ENCODE results near the gene SFRP4. TPM values are rescaled to one million over a fixed set of nuclear protein-coding genes. Genes with fewer than 3 reads are reported as not detected.

The SFRP4 gene
- total RNA-seq, 1 donor from 2014 or later = not detected

DNA sequence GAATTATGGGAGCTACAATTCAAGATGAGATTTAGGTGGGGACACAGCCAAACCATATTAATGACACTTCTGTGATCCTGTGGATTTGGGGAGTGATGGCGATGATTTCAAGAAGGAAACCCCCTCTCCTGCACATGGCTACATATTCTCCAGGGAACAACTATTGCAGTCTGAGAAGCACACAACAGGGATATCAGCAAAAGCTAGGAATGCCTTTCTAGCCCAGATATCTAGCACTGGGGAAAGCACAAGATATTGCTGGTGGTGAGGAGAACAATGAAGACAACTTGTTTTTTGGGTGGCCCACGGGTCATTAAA is 28.1 kb upstream of the SFRP4 start:
- no peaks in the 10 kb centered on the region for H3K27me3 ChIP-seq (ENCODE audit: control insufficient read depth, insufficient read depth, low read length)
- no peaks in the 10 kb centered on the region for H3K36me3 ChIP-seq (ENCODE audit: control insufficient read depth, insufficient read depth, low read length)
- no peak for DNase-seq (ENCODE audit: low read depth)
- TF ChIP-seq, protein P1, sequence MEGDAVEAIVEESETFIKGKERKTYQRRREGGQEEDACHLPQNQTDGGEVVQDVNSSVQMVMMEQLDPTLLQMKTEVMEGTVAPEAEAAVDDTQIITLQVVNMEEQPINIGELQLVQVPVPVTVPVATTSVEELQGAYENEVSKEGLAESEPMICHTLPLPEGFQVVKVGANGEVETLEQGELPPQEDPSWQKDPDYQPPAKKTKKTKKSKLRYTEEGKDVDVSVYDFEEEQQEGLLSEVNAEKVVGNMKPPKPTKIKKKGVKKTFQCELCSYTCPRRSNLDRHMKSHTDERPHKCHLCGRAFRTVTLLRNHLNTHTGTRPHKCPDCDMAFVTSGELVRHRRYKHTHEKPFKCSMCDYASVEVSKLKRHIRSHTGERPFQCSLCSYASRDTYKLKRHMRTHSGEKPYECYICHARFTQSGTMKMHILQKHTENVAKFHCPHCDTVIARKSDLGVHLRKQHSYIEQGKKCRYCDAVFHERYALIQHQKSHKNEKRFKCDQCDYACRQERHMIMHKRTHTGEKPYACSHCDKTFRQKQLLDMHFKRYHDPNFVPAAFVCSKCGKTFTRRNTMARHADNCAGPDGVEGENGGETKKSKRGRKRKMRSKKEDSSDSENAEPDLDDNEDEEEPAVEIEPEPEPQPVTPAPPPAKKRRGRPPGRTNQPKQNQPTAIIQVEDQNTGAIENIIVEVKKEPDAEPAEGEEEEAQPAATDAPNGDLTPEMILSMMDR (IDR thresholded peaks at IDR 0.05; ENCODE audit: insufficient read depth, low read length, poor library complexity, severe bottlenecking) = no peak
- H3K4me3 ChIP-seq (ENCODE audit: low read depth, low read length) = no peak overlapping the region

DNA sequence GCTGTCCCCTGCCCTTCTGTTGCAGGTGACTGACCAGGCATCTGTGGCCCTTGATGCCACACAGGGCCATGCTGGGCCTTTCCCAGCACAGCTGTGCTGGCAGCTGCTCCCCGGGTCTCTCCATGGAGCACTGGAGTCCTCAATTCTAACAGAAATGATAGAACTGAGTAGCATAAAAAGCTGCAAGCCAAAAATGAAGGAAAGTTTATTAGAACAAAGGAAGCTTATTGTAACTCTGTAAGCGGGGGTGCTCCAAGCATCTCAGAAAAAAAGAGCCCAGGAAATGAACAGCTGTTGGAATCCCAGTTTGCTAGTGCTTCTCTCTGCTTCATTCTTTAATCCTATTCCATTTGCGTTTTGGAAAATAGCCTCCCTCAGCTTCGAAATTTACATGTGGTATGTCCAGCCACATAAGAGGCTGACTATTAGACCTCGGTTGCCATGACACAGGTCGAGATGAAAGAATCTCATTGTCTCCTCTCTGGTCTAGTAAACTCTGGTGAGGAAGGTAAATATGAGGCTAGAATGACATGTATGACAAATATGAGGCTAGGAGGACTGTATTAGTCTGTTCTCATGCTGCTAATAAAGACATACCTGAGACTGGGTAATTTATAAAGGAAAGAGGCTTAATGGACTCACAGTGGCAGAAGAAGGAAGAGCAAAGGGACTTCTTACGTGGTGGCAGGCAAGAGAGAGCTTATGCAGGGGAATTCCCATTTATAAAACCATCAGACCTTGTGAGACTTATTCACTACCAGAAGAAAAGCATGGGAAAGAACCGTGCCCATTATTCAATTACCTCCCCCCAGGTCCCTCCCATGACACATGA is 27.5 kb upstream of the SFRP4 start:
- no peak for DNase-seq (ENCODE audit: low read depth)
- H3K27me3 ChIP-seq (ENCODE audit: control insufficient read depth, insufficient read depth, low read length) = no peaks in the 10 kb centered on the region
- no peaks in the 10 kb centered on the region for H3K36me3 ChIP-seq (ENCODE audit: control insufficient read depth, insufficient read depth, low read length)
- H3K4me3 ChIP-seq (ENCODE audit: low read depth, low read length) = no peak overlapping the region
- TF ChIP-seq, protein P1 (IDR thresholded peaks at IDR 0.05; ENCODE audit: insufficient read depth, low read length, poor library complexity, severe bottlenecking) = no peak

DNA sequence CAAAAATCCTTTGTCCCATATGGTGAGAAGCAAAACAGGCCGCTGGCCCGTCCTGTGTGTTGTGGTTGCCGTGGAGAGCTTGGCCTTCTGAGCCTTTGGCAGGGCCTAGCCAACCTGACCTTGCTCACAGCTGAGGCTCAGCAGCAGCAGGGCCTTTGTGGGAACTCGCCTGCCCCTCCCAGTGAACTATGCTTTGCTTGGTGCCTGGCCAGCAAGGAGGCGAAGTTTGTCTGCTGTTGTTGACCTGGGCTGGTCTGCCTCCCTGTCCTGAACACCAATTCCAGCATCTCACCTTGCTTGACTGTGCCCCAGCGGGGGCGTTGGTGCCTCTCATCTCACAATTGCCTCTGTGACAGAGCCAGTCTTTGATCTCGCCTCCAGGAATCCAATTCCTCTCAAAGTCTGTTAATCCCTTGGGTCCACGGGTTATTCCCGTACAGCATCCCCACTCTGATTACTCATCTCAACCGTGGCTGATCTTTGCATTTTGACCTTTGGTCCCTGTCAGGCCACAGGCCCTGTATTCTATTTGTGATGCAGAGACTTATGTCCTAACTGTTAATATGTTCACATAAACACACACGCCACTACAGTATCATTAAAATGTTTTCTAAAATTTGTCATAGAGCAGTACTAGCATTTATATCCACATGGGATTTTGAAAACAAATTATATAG is 26.5 kb upstream of the SFRP4 start:
- Histone ChIP-seq H3K4me3 (ENCODE audit: low read depth, low read length) (no peak overlapping the region), H3K27me3 (ENCODE audit: control insufficient read depth, insufficient read depth, low read length) (no peaks in the 10 kb centered on the region), H3K36me3 (ENCODE audit: control insufficient read depth, insufficient read depth, low read length) (no peaks in the 10 kb centered on the region)
- TF ChIP-seq, protein P1 (IDR thresholded peaks at IDR 0.05; ENCODE audit: insufficient read depth, low read length, poor library complexity, severe bottlenecking) = no peak
- no peak for DNase-seq (ENCODE audit: low read depth)

DNA sequence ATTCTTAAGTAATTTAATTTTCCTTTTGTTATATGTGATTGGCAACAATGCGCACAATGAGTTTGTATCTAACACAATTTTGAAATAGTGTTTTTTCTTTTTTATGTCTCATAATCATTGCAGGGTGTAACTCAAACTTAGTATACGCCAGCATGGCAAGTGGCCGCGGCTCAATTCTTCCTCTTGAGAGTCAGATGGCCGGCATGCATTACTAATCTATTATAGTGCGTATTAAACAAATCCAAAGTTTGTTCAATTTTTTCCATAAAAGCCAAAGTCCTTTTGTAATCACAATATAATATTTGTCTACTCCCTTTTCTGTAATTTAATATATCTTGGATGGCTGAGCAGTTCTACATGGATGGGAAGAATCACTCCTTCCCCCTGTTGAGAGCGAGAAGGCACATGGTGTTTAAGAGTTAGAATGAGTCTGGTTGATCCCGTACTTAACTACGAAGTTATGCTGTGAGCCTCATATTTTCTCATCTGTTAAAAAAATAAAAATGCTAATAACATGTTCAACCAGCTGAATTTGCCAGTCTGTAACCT is 16.5 kb upstream of the SFRP4 start:
- no peaks in the 10 kb centered on the region for H3K36me3 ChIP-seq (ENCODE audit: control insufficient read depth, insufficient read depth, low read length)
- DNase-seq (ENCODE audit: low read depth) = no peak
- H3K27me3 ChIP-seq (ENCODE audit: control insufficient read depth, insufficient read depth, low read length) = no peaks in the 10 kb centered on the region
- TF ChIP-seq, protein P1 (IDR thresholded peaks at IDR 0.05; ENCODE audit: insufficient read depth, low read length, poor library complexity, severe bottlenecking) = no peak
- H3K4me3 ChIP-seq (ENCODE audit: low read depth, low read length) = no peak overlapping the region

DNA sequence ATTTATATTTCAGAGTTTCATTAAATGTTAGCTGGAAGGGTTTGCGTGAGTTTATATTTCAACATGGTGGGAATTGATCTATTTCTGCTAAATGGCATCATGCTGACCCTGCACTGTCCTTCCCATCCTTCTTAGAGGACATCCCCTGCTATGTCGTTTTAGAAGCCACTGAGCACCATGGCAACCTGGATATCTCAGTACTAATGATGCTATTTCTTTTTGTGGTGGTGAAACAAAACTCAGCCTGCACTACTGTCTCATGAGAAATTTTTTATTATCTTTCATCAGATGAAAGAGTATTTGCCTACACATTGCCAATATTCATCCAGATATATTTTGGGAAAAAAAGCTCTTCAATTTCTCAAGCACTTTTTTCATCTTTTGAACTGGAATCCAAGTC is 15.9 kb upstream of the SFRP4 start:
- Histone ChIP-seq H3K4me3 (ENCODE audit: low read depth, low read length) (no peak overlapping the region), H3K27me3 (ENCODE audit: control insufficient read depth, insufficient read depth, low read length) (no peaks in the 10 kb centered on the region)

More for the DNA sequence above, 15.9 kb upstream of the SFRP4 start:
- no peak for DNase-seq (ENCODE audit: low read depth)
- TF ChIP-seq, protein P1 (IDR thresholded peaks at IDR 0.05; ENCODE audit: insufficient read depth, low read length, poor library complexity, severe bottlenecking) = no peak
- no peaks in the 10 kb centered on the region for H3K36me3 ChIP-seq (ENCODE audit: control insufficient read depth, insufficient read depth, low read length)
